Measurements from ENCODE around the gene AUH. TPM values are rescaled to one million over a fixed set of nuclear protein-coding genes. Genes with fewer than 3 reads are reported as not detected.

Gene AUH
- total and polyA plus RNA-seq, 9 of the 15 experiments (the other 6 are each of a cell fraction or from before 2014, with no cell fraction given), result 3.4 to 29.0 (median 10.1) TPM

GRCh38 chr9:91341258-91341746 is 20.4 kb downstream of the AUH start (continued):
- TF ChIP-seq RAD21 (CRISPR knock-in tag; conservative IDR thresholded peaks at IDR 0.05 in 1 of 2, IDR thresholded peaks at IDR 0.05 in 1 of 2) (peak in 1 of 2 experiments; percentile 58; a peak in 2 of 4 replicates), UBTF (IDR thresholded peaks at IDR 0.05; ENCODE audit: borderline replicate concordance in 1 of 2, low read depth in 2 of 2, low read length in 2 of 2) (no peak), SREBF2 (CRISPR knock-in tag; IDR thresholded peaks at IDR 0.05) (no peak), PHB (CRISPR knock-in tag; IDR thresholded peaks at IDR 0.05) (no peak), RBM17 (IDR thresholded peaks at IDR 0.05; ENCODE audit: borderline replicate concordance, low read depth, low read length) (no peak), NBN (IDR thresholded peaks at IDR 0.05; ENCODE audit: low read depth) (no peak), XRCC4 (IDR thresholded peaks at IDR 0.05; ENCODE audit: extremely low read depth, insufficient read depth, insufficient read length) (no peak), E2F8 (IDR thresholded peaks at IDR 0.05; ENCODE audit: low read depth, partially characterized antibody) (no peak)
- TF ChIP-seq, protein P1, sequence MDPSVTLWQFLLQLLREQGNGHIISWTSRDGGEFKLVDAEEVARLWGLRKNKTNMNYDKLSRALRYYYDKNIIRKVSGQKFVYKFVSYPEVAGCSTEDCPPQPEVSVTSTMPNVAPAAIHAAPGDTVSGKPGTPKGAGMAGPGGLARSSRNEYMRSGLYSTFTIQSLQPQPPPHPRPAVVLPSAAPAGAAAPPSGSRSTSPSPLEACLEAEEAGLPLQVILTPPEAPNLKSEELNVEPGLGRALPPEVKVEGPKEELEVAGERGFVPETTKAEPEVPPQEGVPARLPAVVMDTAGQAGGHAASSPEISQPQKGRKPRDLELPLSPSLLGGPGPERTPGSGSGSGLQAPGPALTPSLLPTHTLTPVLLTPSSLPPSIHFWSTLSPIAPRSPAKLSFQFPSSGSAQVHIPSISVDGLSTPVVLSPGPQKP (CRISPR knock-in tag; IDR thresholded peaks at IDR 0.05), result no peak

Measured in K562 (cell line).